NK-92 (cell line): ENCODE measurements around the gene ISL1.

Source experiments
- DNase-seq: peaks from one replicate; lab custom pipeline; 2025; ENCODE audit not compliant: unreplicated experiment; lab: John Stamatoyannopoulos, UW

Gene ISL1

GRCh38 chr5:51439232-51439631 lies 56.0 kb downstream of the ISL1 start:
- DNase-seq = no peak
